GM18508 (cell line): ENCODE results near the gene SOCS2.
"Not testable (repeated sequence)": the region's sequence is repeated elsewhere in the genome, so short reads cannot be mapped to it uniquely, and the experiment has no call there.

ENCODE experiments used
- ATAC-seq: cut with Tn5 transposase; IDR thresholded peaks from one replicate; pipeline ENCODE4 v1.9.1; 2021; ENCODE audit warnings: moderate number of reproducible peaks; ENCODE audit not compliant: insufficient read depth, unreplicated experiment

SOCS2 gene, protein sequence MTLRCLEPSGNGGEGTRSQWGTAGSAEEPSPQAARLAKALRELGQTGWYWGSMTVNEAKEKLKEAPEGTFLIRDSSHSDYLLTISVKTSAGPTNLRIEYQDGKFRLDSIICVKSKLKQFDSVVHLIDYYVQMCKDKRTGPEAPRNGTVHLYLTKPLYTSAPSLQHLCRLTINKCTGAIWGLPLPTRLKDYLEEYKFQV

DNA sequence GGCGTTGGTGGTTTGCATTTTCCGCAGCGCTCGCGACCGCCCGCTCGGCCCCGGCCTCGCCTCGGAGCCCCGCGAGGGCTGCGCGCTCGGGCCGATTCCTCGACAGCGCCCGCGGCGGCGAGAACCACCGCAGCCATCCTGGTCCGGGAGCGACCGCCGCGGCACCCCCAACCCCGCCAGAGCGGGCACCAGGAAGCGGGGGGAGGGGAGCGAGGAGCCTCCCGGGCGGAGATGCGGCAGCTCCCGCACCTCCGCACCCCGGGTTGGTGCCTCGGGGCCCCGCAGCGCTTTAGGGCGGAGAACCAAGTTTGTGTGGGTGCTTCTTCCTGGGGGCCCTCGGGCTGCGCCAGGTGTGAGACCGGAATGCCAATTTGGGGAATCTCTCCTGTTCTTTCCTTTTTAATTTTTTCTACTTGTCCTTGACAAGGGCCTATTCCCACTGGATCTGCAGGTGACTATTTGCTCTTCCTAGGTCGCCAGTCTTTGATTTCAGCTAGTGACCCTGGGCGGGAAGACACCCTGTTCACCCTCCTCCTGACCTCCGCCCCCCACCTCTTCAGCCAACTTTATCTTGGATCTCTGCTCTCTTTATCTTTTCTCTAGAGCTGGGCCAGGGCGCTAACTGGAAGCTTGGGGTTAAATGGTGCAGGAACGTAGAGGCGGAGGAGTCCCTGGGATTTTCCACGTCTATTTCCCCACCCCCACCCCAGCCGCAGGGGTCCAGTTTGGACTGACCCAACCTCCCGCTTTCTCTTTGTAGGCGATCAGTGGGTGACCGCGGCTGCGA lies at the start of gene SOCS2:
Gene SOCS2 (plus strand): TSS at position 751 of the 787 bp plus-strand sequence. CDS start 223 bp downstream, outside the sequence.
- ATAC-seq = no peak

GRCh38 chr12:93524386-93525133 lies 47.9 kb upstream of the SOCS2 start:
- no peak for ATAC-seq

- no peak for ATAC-seq
These were observed 45.6 kb upstream of the SOCS2 start for GRCh38 chr12:93526786-93527428.

GRCh38 chr12:93530358-93530757 lies 42.1 kb upstream of the SOCS2 start:
- no peak for ATAC-seq

DNA sequence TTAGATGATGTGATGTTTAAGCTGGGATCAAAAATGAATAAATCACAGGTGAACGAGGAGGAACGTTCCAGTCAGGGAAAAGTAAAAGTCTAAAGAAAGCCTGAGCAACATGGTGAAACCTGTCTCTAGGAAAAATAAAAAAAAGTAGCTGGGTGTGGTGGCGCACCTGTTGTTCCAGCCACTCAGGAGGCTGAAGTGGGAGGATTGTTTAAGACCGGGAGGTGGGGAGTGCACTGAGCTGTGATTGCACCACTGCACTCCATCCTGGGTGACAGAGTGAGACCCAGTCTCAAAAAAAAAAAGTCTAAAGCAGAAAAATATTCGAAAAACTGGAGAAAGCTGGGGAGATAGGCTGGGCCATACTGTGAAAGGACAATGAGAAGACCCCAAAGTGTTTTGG lies 39.2 kb upstream of the SOCS2 start:
- no peak for ATAC-seq

- ATAC-seq = no peak
These were observed 36.2 kb upstream of the SOCS2 start for GRCh38 chr12:93536111-93536765.

GRCh38 chr12:93536766-93537488 lies 35.5 kb upstream of the SOCS2 start:
- ATAC-seq = peak; percentile 92

- ATAC-seq = no peak
These were observed 34.7 kb upstream of the SOCS2 start for GRCh38 chr12:93537769-93538168.

DNA sequence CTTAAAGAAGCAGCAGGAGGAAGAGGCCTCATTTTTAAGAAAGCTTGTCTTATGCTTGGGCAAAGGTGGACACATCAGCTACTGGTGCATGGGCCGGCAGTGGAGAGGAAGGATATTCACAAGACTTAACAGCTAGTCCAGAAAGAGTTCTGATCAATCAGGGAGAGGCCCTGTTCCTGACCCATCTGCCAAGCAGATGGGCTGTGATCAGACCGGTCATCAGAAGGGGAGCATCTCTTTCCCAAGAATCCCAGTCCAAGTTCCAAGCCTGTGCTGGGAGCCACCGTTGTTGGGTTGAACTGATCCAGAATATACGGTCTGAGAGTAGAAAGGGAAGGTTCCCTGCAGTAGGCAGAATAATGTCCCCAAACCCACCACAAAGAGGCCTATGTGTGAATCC lies 32.7 kb upstream of the SOCS2 start:
- ATAC-seq = no peak

DNA sequence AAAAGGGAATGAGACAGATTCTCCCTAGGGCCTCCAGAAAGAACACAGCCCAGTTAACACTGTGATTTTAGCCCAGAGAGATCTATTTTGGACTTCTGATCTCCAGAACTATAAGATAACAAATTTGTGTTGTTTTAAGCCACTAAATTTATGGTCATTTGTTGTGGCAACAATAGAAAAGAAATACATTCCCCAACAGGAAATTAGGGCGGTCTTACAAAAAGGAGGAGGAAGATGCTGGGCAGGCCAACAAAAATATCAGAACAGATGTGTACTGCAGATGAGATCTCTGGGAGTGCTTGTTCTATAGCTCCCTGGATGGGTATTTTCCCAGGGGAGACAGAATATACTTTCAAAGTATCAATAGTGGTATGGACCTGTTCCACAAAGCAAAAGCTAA lies 32.0 kb upstream of the SOCS2 start:
- no peak for ATAC-seq

DNA sequence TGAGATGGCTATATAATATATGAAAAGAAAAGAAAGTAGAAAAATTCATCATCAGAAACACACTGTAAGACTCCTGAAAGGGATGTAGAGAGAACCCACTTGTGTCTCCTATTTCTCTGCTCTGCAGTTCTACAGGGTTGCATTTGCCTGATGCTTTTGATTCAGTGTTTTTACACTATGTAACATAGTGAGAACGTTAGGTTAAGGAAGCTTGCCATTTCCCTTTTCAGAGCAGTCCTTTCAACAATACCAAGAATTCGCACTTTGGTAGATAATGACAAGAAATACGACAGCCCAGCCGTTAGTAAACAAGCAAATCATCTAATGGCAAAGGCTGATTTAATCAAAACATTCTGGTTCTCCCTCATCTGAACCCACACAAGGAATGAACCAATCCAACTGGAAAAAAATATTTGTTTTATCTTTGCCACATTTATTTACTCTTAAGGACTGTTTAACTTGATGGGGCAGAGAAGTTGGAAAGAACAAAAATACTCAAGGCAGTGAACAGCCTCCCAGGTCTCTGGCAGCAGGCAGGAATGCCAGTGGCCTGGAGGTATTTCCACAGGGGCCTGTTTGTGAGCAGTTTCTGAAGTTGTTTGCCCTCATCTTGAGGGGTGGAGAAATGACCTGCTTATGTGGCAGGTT lies 30.8 kb upstream of the SOCS2 start:
- ATAC-seq = no peak

GRCh38 chr12:93547778-93548177 lies 24.7 kb upstream of the SOCS2 start:
- ATAC-seq = no peak

- no peak for ATAC-seq
These were observed 23.3 kb upstream of the SOCS2 start for GRCh38 chr12:93549174-93549573.

- ATAC-seq = no peak
These were observed 21.5 kb upstream of the SOCS2 start for GRCh38 chr12:93550748-93551611.

GRCh38 chr12:93552427-93552826 lies 20.0 kb upstream of the SOCS2 start:
- ATAC-seq = no peak

DNA sequence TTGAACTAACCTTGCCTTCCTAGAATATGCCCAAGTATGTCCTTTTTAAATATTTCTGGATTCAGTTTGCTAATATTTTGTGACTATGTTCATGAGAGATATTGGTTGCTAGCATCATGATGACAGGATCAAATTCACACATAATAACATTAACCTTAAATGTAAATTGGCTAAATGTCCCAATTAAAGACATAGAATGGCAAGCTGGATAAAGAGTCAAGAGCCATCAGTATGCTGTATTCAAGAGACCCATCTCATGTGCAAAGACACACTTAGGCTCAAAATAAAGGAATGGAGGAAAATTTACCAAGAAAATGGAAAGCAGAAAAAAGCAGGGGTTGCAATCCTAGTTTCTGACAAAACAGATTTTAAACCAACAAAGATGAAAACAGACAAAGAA lies 14.6 kb upstream of the SOCS2 start:
- ATAC-seq = not testable (repeated sequence)

GRCh38 chr12:93558685-93559084 lies 13.8 kb upstream of the SOCS2 start:
- not testable (repeated sequence) for ATAC-seq
